ENCODE measurements around the gene TRAPPC6A.

Gene TRAPPC6A

GRCh38 chr19:45156751-45157150 lies 21.3 kb downstream of the TRAPPC6A start:
- Histone ChIP-seq H2AFZ (ENCODE audit: low read length) (no peak overlapping the region), H3K4me1 (ENCODE audit: insufficient read depth, low read length, severe bottlenecking) (no peaks in the 10 kb centered on the region), H3K79me2 (ENCODE audit: insufficient read depth, low read length) (no peaks in the 10 kb centered on the region), H3K36me3 (ENCODE audit: insufficient read depth, low read length) (no peaks in the 10 kb centered on the region), H3K9me2 (ENCODE audit: low read depth, low read length) (no peaks in the 10 kb centered on the region), H3K9ac (ENCODE audit: low read length) (no peak overlapping the region), H3K9me3 (ENCODE audit: low read length) (no peaks in the 10 kb centered on the region), H3F3A (ENCODE audit: insufficient read depth, low read length) (no peaks in the 10 kb centered on the region), H3K27ac (ENCODE audit: low read depth, low read length, poor library complexity, severe bottlenecking) (no peak overlapping the region), H3K4me3 (ENCODE audit: low read depth, low read length, poor library complexity, severe bottlenecking) (no peak overlapping the region), H4K20me1 (ENCODE audit: insufficient read depth, low read length) (no peaks in the 10 kb centered on the region), H3K4me2 (ENCODE audit: low read length) (no peak overlapping the region), H3K27me3 (ENCODE audit: insufficient read depth, low read length) (peaks cover 15% of the 10 kb centered on the region)
- TF ChIP-seq EZH2 (IDR thresholded peaks at IDR 0.05; ENCODE audit: borderline replicate concordance, low read length), result no peak
- no peak for TF ChIP-seq CTCF (IDR thresholded peaks at IDR 0.05; ENCODE audit: low read length)

- Histone ChIP-seq H2AFZ (ENCODE audit: low read length) (no peak overlapping the region), H3K4me1 (ENCODE audit: insufficient read depth, low read length, severe bottlenecking) (no peaks in the 10 kb centered on the region), H3K27ac (ENCODE audit: low read depth, low read length, poor library complexity, severe bottlenecking) (no peak overlapping the region), H3K36me3 (ENCODE audit: insufficient read depth, low read length) (no peaks in the 10 kb centered on the region), H3K4me3 (ENCODE audit: low read depth, low read length, poor library complexity, severe bottlenecking) (no peak overlapping the region), H3K9me2 (ENCODE audit: low read depth, low read length) (no peaks in the 10 kb centered on the region), H3K4me2 (ENCODE audit: low read length) (no peak overlapping the region), H3K27me3 (ENCODE audit: insufficient read depth, low read length) (peaks cover 10% of the 10 kb centered on the region), H3K79me2 (ENCODE audit: insufficient read depth, low read length) (no peaks in the 10 kb centered on the region), H3F3A (ENCODE audit: insufficient read depth, low read length) (no peaks in the 10 kb centered on the region), H4K20me1 (ENCODE audit: insufficient read depth, low read length) (no peaks in the 10 kb centered on the region), H3K9ac (ENCODE audit: low read length) (no peak overlapping the region), H3K9me3 (ENCODE audit: low read length) (no peaks in the 10 kb centered on the region)
- no peak for TF ChIP-seq CTCF (IDR thresholded peaks at IDR 0.05; ENCODE audit: low read length)
- TF ChIP-seq EZH2 (IDR thresholded peaks at IDR 0.05; ENCODE audit: borderline replicate concordance, low read length), result no peak
These were observed 21.9 kb downstream of the TRAPPC6A start for GRCh38 chr19:45156011-45156630.

GRCh38 chr19:45154064-45154827 lies 23.8 kb downstream of the TRAPPC6A start:
- H3K4me3 ChIP-seq (ENCODE audit: low read depth, low read length, poor library complexity, severe bottlenecking), result no peak overlapping the region
- H3K4me1 ChIP-seq (ENCODE audit: insufficient read depth, low read length, severe bottlenecking), result no peaks in the 10 kb centered on the region
- H3K9ac ChIP-seq (ENCODE audit: low read length), result no peak overlapping the region
- TF ChIP-seq EZH2 (IDR thresholded peaks at IDR 0.05; ENCODE audit: borderline replicate concordance, low read length), result no peak
- TF ChIP-seq CTCF (IDR thresholded peaks at IDR 0.05; ENCODE audit: low read length), result no peak
- no peaks in the 10 kb centered on the region for H4K20me1 ChIP-seq (ENCODE audit: insufficient read depth, low read length)
- no peaks in the 10 kb centered on the region for H3K36me3 ChIP-seq (ENCODE audit: insufficient read depth, low read length)
- H3K4me2 ChIP-seq (ENCODE audit: low read length), result peak overlapping the region; percentile 21; the same call in 1 of the 2 replicates
- H3K27ac ChIP-seq (ENCODE audit: low read depth, low read length, poor library complexity, severe bottlenecking), result no peak overlapping the region
- H2AFZ ChIP-seq (ENCODE audit: low read length), result no peak overlapping the region
- H3F3A ChIP-seq (ENCODE audit: insufficient read depth, low read length), result no peaks in the 10 kb centered on the region
- no peaks in the 10 kb centered on the region for H3K9me3 ChIP-seq (ENCODE audit: low read length)
- no peaks in the 10 kb centered on the region for H3K9me2 ChIP-seq (ENCODE audit: low read depth, low read length)
- H3K79me2 ChIP-seq (ENCODE audit: insufficient read depth, low read length), result no peaks in the 10 kb centered on the region
- H3K27me3 ChIP-seq (ENCODE audit: insufficient read depth, low read length), result peaks cover 4% of the 10 kb centered on the region

Measured in OCI-LY1 (cell line).